Measurements from ENCODE around the gene USP16.

USP16 gene

DNA sequence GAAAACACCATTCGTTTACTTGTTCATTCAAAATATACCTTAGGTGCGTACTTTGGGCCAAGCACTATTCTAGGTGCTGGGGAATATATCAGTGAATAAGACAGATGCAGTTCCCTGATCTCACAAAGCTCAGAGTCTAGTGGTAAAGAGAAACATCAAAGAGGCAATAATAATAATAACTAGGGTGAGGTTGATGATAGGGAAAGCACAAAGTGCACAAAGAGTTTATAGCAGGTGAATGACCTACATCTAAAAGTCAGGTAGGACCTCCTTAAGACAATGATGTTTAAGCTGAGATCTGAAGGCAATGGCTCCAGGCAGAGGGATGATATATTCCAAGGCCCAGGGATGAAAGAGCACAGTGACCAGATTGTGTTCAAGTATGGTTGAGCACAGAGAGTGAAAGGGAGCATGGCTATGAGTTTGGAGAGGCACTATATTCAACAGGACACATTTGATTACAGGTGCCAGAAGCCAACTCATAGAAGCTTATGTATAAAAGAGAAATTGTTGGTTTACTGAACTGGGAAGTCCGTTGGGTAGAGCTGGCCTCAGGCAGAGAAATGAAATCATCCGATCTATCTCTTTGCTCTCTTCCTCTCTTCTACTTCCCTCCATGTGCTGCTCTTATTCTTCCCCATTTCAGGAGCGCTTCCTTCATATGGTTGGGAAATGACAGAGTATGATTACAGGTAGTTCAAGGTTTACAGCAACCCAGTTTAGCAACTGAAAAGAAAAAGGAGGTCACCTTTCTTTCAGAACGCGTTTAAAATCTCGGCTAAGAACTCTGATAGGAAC, 71.9 kb downstream of the USP16 start:
- H2AFZ ChIP-seq: no peak overlapping the region
- H3K9me3 ChIP-seq (ENCODE audit: control insufficient read depth, low read length): no peaks in the 10 kb centered on the region
- no peaks in the 10 kb centered on the region for H3K79me2 ChIP-seq
- no peak for TF ChIP-seq CTCF (IDR thresholded peaks at IDR 0.05)
- H3K9ac ChIP-seq: no peak overlapping the region
- H3K4me3 ChIP-seq (ENCODE audit: low read depth, low read length): no peak overlapping the region
- H3K27ac ChIP-seq: no peak overlapping the region
- H3K4me2 ChIP-seq (ENCODE audit: low read length): no peak overlapping the region
- H3K27me3 ChIP-seq (ENCODE audit: control insufficient read depth, insufficient read depth, low read length): no peaks in the 10 kb centered on the region
- no peaks in the 10 kb centered on the region for H3K4me1 ChIP-seq
- no peaks in the 10 kb centered on the region for H3K36me3 ChIP-seq (ENCODE audit: control insufficient read depth, insufficient read depth, low read length)

- no peaks in the 10 kb centered on the region for H3K79me2 ChIP-seq
- no peaks in the 10 kb centered on the region for H3K4me1 ChIP-seq
- no peaks in the 10 kb centered on the region for H3K36me3 ChIP-seq (ENCODE audit: control insufficient read depth, insufficient read depth, low read length)
- H3K4me2 ChIP-seq (ENCODE audit: low read length): no peak overlapping the region
- H3K27me3 ChIP-seq (ENCODE audit: control insufficient read depth, insufficient read depth, low read length): no peaks in the 10 kb centered on the region
- H3K9me3 ChIP-seq (ENCODE audit: control insufficient read depth, low read length): no peaks in the 10 kb centered on the region
- no peak for TF ChIP-seq CTCF (IDR thresholded peaks at IDR 0.05)
- H3K4me3 ChIP-seq (ENCODE audit: low read depth, low read length): no peak overlapping the region
- no peak overlapping the region for H2AFZ ChIP-seq
- H3K27ac ChIP-seq: no peak overlapping the region
- H3K9ac ChIP-seq: no peak overlapping the region
These were observed 73.7 kb downstream of the USP16 start for GRCh38 chr21:29098156-29098555.

- Histone ChIP-seq H3K4me1 (peaks cover 3% of the 10 kb centered on the region), H3K79me2 (no peaks in the 10 kb centered on the region), H2AFZ (no peak overlapping the region), H3K4me3 (ENCODE audit: low read depth, low read length) (no peak overlapping the region), H3K4me2 (ENCODE audit: low read length) (no peak overlapping the region), H3K27me3 (ENCODE audit: control insufficient read depth, insufficient read depth, low read length) (no peaks in the 10 kb centered on the region), H3K9ac (no peak overlapping the region), H3K36me3 (ENCODE audit: control insufficient read depth, insufficient read depth, low read length) (no peaks in the 10 kb centered on the region), H3K9me3 (ENCODE audit: control insufficient read depth, low read length) (no peaks in the 10 kb centered on the region), H3K27ac (no peak overlapping the region)
- TF ChIP-seq CTCF (IDR thresholded peaks at IDR 0.05): no peak
These were observed 78.4 kb downstream of the USP16 start for GRCh38 chr21:29102791-29103257.
